ENCODE results near the gene KCNG1. TPM values are rescaled to one million over a fixed set of nuclear protein-coding genes. Genes with fewer than 3 reads are reported as not detected.

Gene KCNG1
- total and polyA plus RNA-seq, 2 of the 13 experiments (the other 11 are each of a cell fraction or from before 2014, with no cell fraction given): not detected

DNA sequence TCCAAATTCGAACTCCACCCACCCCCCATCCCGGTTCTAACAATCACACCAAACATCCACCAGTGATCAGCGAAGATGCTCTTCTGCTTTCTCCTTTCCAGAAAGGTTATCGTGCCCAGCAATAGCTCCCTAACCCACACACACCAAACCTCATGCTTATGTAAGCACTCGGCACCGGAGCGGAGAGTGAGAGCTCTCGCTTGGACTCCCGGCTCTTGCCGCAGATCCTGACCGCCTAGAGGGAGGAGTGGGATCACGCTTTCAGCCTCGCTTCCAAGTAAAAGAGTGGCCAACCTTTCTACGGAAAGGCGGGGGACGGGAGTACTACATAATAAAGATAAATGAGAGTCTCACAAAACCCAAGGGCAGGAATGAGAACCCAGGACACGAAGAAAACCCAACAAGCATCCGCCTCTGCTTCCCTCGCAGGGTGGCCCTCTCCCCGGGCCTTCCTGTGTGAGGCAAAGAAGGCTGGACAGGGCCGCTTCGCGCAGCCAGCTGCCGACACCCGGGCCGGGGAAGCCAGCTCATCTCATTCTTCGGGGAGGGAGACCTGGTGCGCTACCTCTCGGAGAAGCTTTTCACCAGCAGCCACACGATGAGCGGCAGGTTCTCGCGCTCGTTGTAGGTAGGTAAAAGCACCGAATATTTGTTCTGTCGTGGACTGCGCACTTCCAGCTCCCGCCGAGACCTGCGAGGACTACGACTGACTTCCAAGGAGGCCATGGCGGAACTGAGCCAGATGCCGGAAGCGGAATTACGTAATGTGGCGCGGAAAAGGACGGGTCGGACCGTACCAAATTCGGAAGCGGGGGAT is 64.9 kb downstream of the KCNG1 start, which contains the start of gene DPM1 (continued):
- TF ChIP-seq, protein P1, sequence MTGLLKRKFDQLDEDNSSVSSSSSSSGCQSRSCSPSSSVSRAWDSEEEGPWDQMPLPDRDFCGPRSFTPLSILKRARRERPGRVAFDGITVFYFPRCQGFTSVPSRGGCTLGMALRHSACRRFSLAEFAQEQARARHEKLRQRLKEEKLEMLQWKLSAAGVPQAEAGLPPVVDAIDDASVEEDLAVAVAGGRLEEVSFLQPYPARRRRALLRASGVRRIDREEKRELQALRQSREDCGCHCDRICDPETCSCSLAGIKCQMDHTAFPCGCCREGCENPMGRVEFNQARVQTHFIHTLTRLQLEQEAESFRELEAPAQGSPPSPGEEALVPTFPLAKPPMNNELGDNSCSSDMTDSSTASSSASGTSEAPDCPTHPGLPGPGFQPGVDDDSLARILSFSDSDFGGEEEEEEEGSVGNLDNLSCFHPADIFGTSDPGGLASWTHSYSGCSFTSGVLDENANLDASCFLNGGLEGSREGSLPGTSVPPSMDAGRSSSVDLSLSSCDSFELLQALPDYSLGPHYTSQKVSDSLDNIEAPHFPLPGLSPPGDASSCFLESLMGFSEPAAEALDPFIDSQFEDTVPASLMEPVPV (CRISPR knock-in tag; IDR thresholded peaks at IDR 0.05): no peak; the same call in 1 of the 2 replicates
- TF ChIP-seq ZNF788 (CRISPR knock-in tag; IDR thresholded peaks at IDR 0.05; ENCODE audit: borderline replicate concordance): no peak
- no peak for TF ChIP-seq ZNF75D (CRISPR knock-in tag; IDR thresholded peaks at IDR 0.05; ENCODE audit: borderline replicate concordance)
- TF ChIP-seq MEIS1 (CRISPR knock-in tag; IDR thresholded peaks at IDR 0.05; ENCODE audit: borderline replicate concordance): no peak
- TF ChIP-seq, protein P2, sequence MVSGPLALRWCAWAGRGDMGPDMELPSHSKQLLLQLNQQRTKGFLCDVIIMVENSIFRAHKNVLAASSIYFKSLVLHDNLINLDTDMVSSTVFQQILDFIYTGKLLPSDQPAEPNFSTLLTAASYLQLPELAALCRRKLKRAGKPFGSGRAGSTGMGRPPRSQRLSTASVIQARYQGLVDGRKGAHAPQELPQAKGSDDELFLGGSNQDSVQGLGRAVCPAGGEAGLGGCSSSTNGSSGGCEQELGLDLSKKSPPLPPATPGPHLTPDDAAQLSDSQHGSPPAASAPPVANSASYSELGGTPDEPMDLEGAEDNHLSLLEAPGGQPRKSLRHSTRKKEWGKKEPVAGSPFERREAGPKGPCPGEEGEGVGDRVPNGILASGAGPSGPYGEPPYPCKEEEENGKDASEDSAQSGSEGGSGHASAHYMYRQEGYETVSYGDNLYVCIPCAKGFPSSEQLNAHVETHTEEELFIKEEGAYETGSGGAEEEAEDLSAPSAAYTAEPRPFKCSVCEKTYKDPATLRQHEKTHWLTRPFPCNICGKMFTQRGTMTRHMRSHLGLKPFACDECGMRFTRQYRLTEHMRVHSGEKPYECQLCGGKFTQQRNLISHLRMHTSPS (CRISPR knock-in tag; IDR thresholded peaks at IDR 0.05; ENCODE audit: low read depth): no peak
- peak; percentile 96 for TF ChIP-seq TIGD3 (CRISPR knock-in tag; IDR thresholded peaks at IDR 0.05; ENCODE audit: borderline replicate concordance)
- TF ChIP-seq, protein P3, sequence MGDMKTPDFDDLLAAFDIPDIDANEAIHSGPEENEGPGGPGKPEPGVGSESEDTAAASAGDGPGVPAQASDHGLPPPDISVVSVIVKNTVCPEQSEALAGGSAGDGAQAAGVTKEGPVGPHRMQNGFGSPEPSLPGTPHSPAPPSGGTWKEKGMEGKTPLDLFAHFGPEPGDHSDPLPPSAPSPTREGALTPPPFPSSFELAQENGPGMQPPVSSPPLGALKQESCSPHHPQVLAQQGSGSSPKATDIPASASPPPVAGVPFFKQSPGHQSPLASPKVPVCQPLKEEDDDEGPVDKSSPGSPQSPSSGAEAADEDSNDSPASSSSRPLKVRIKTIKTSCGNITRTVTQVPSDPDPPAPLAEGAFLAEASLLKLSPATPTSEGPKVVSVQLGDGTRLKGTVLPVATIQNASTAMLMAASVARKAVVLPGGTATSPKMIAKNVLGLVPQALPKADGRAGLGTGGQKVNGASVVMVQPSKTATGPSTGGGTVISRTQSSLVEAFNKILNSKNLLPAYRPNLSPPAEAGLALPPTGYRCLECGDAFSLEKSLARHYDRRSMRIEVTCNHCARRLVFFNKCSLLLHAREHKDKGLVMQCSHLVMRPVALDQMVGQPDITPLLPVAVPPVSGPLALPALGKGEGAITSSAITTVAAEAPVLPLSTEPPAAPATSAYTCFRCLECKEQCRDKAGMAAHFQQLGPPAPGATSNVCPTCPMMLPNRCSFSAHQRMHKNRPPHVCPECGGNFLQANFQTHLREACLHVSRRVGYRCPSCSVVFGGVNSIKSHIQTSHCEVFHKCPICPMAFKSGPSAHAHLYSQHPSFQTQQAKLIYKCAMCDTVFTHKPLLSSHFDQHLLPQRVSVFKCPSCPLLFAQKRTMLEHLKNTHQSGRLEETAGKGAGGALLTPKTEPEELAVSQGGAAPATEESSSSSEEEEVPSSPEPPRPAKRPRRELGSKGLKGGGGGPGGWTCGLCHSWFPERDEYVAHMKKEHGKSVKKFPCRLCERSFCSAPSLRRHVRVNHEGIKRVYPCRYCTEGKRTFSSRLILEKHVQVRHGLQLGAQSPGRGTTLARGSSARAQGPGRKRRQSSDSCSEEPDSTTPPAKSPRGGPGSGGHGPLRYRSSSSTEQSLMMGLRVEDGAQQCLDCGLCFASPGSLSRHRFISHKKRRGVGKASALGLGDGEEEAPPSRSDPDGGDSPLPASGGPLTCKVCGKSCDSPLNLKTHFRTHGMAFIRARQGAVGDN (CRISPR knock-in tag; IDR thresholded peaks at IDR 0.05): no peak; the same call in 1 of the 2 replicates
- TF ChIP-seq ZNF441 (CRISPR knock-in tag; IDR thresholded peaks at IDR 0.05; ENCODE audit: borderline replicate concordance): peak; percentile 96
- TF ChIP-seq ZNF747 (CRISPR knock-in tag; IDR thresholded peaks at IDR 0.05; ENCODE audit: borderline replicate concordance): peak; percentile 1; the same call in 1 of the 2 replicates
- no peak for TF ChIP-seq HDAC6 (IDR thresholded peaks at IDR 0.05; ENCODE audit: low read depth, low read length)
- TF ChIP-seq, protein P4, sequence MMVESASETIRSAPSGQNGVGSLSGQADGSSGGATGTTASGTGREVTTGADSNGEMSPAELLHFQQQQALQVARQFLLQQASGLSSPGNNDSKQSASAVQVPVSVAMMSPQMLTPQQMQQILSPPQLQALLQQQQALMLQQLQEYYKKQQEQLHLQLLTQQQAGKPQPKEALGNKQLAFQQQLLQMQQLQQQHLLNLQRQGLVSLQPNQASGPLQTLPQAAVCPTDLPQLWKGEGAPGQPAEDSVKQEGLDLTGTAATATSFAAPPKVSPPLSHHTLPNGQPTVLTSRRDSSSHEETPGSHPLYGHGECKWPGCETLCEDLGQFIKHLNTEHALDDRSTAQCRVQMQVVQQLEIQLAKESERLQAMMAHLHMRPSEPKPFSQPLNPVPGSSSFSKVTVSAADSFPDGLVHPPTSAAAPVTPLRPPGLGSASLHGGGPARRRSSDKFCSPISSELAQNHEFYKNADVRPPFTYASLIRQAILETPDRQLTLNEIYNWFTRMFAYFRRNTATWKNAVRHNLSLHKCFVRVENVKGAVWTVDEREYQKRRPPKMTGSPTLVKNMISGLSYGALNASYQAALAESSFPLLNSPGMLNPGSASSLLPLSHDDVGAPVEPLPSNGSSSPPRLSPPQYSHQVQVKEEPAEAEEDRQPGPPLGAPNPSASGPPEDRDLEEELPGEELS (CRISPR knock-in tag; IDR thresholded peaks at IDR 0.05): no peak
- no peak; the same call in 1 of the 2 replicates for TF ChIP-seq SOX5 (CRISPR knock-in tag; IDR thresholded peaks at IDR 0.05; ENCODE audit: borderline replicate concordance)
- no peak for TF ChIP-seq CENPX (CRISPR knock-in tag; IDR thresholded peaks at IDR 0.05)
- TF ChIP-seq NPAS2 (CRISPR knock-in tag; IDR thresholded peaks at IDR 0.05; ENCODE audit: borderline replicate concordance): no peak
- TF ChIP-seq FOXA1 (IDR thresholded peaks at IDR 0.05): no peak
- 0 out of 2 replicates have a peak, but pooled peaks have one; percentile 14 for TF ChIP-seq FOXA1 (CRISPR knock-in tag; IDR thresholded peaks at IDR 0.05)
- peak; percentile 87 for TF ChIP-seq ZNF263 (CRISPR knock-in tag; IDR thresholded peaks at IDR 0.05)
